Epidermal melanocyte (primary cell): Measurements from ENCODE around the gene MGA.
A peak's percentile ranks its signal among the peaks of the same experiment; 100 is the strongest.
"Not testable (repeated sequence)": the region's sequence is repeated elsewhere in the genome, so short reads cannot be mapped to it uniquely, and the experiment has no call there.

ENCODE experiments used
- DNase-seq: peaks from one replicate; pipeline ENCODE4 v3.0.0; 2011; ENCODE audit warnings: low spot score; ENCODE audit not compliant: insufficient read length

Gene MGA

GRCh38 chr15:41714291-41714690 lies 54.1 kb downstream of the MGA start:
- no peak for DNase-seq

GRCh38 chr15:41716864-41717263 lies 56.7 kb downstream of the MGA start:
- DNase-seq, result no peak

- no peak for DNase-seq
Observed at GRCh38 chr15:41727143-41727542, 66.9 kb downstream of the MGA start.

DNA sequence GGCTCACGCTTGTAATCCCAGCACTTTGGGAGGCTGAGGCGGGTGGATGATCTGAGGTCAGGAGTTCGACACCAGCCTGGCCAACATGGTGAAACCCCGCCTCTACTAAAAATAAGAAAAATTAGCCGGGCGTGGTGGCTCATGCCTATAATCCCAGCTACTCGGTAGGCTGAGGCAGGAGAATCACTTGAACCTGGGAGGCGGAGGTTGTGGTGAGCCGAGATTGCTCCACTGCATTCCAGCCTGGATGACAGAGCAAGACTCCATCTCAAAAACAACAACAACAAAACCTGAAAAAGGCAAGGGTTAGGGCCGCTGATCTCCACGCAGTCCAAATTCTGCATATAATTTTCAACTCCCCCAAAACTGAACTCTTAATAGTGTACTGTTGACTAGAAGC lies 67.9 kb downstream of the MGA start:
- not testable (repeated sequence) for DNase-seq

GRCh38 chr15:41730543-41730942 lies 70.3 kb downstream of the MGA start:
- DNase-seq, result no peak

GRCh38 chr15:41732483-41732882 lies 72.3 kb downstream of the MGA start:
- no peak for DNase-seq

DNA sequence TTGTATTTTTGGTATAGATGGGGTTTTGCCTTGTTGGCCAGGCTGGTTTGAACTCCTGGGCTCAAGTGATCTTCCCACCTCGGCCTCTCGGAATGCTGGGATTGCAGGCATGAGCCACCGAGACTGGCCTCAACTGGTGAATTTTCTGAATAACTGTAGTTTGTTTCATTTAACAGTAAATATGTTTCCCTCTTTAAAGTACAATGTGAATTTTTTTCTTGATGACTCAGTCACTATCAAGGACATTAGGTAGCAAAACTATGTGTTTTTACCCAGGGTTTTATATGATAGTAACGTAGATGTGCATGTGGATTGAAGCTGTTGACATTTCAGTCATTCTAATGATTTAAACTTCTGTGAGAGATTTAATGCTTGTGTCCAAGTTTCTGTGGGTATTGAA lies 73.9 kb downstream of the MGA start:
- no peak for DNase-seq

- DNase-seq, result no peak
Observed at GRCh38 chr15:41735046-41735445, 74.8 kb downstream of the MGA start.

GRCh38 chr15:41735492-41735891 lies 75.3 kb downstream of the MGA start:
- DNase-seq, result not testable (repeated sequence)

GRCh38 chr15:41746802-41747201 lies 86.6 kb downstream of the MGA start:
- no peak for DNase-seq

DNA sequence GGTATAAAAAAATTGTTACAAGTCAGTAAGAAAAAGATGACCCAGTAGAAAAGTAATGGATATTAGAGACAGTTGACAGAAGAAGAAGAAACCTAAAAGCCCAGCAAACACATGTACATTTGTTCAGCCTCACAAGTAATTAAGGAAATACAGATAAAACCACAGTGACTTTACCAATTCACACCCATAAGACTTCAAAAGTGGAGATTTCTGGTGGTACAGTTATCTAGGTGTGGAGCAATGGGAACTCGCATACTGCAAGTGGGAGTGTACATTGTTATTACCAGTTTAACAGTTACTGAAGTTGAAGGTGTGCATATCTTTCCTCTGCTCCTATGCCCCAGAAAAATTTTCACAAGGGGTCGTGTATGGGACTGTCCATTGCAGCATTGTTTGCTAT lies 96.0 kb downstream of the MGA start:
- no peak for DNase-seq

- DNase-seq, result peak; percentile 72
Observed at GRCh38 chr15:41772720-41773331, 112.6 kb downstream of the MGA start.

- no peak for DNase-seq
Observed at GRCh38 chr15:41773332-41773728, 113.1 kb downstream of the MGA start.

DNA sequence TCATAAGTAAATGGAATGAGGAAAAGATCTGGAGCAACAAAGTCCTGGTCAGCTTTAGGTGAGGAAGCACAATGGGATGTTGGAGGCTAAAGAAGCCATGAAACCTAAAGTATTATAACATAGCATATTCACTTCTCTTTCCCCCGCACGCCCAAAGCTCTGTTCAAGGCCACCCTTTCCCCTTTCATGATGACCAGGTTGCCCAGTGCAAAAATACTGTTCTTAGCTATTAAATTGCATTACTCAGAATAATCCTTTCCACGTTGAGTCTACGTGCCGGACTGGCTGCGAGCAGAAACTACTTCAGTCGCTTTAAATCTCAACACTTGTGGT lies 113.5 kb downstream of the MGA start:
- no peak for DNase-seq

DNA sequence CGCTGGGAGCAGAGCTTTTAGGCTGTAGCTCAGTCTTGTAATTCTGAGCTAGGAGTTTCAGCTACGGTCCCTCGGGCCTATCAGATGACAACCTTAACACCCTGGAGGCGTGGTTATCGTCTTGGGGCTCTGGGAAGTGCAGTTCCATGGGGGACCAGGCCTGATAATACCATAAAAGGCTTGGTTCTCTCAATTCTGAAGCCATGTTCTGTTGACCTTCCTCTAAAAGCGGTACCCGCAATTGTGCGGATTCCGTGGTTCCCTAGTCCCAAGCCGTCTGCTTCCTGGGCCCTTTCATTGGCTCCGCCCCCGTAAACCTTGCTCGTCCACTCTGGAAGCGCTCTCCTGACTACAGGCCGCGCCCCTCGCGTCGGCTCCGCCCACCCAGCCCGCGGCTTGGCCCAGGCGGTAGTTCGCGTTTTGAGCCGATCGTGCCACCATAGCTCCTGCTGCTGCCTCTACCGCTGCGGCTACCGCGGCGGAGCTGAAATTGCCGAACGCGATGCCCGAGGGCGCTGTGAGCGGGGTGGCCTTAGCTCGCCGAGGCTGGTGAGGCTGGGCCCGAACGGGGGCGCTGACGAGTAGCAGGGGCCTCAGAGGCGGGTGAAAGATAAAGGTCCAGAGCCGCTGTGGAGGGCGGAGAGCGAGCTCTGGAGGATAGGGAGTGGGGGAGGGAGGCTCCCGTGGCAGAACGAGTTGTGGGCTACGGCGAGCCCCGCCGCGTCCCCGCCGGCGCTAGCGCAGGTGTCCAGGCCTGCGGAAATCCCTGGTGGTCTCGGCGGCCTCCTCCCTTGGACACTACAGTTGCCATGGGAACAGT lies 114.1 kb downstream of the MGA start, which contains the start of gene MAPKBP1:
Gene MAPKBP1, plus strand, starts transcription at position 423 of the 820 bp plus-strand sequence. CDS start 792 bp downstream, outside the sequence.
- DNase-seq, result peak; percentile 89

GRCh38 chr15:41774882-41775417 lies 114.7 kb downstream of the MGA start:
- no peak for DNase-seq

DNA sequence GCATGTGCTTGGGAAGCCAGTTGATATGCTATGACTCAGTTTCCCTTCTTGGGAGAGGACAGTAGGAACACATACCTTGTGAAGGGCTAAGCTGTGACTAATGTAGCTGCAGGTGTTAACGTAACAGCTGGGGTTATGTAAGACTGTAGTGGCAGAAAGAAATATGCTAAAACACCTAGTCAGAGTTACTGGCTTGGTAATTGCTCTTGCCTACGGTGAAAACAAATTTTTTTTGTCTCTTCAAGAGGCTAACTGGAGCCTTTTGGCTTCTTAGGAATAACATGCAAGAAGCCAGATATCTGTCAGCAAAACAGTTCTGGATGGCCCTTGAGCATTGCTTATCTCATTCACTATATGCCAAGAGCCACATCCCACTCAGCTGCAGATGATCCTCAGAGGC lies 115.4 kb downstream of the MGA start:
- DNase-seq, result no peak

DNA sequence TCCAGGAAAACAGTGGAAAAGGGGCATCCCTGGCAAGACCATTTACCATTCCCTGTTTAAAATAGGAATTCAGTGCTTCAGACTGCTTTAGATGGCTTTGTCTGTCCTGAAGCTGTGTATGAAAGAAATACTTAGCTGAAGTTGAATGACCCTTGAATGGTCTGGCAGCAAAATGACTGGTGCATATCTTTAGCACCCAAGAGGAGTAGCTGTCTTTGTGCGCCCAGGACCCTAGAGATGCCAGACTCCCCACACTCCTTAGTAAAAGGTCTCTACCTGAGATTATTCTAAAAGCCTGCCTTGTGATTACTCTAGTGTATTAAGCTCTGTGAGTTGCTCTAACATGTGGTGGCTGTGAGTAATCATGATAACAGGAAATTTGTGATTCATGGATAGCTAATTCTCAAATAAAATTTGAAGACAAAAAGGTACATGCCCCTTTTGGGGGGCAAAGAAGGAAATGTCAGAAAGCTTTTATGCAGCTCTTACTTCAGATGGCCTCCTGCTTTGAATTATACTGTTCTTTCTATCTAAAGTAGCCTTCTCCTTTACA lies 117.3 kb downstream of the MGA start:
- no peak for DNase-seq

- no peak for DNase-seq
Observed at GRCh38 chr15:41778521-41778920, 118.3 kb downstream of the MGA start.

DNA sequence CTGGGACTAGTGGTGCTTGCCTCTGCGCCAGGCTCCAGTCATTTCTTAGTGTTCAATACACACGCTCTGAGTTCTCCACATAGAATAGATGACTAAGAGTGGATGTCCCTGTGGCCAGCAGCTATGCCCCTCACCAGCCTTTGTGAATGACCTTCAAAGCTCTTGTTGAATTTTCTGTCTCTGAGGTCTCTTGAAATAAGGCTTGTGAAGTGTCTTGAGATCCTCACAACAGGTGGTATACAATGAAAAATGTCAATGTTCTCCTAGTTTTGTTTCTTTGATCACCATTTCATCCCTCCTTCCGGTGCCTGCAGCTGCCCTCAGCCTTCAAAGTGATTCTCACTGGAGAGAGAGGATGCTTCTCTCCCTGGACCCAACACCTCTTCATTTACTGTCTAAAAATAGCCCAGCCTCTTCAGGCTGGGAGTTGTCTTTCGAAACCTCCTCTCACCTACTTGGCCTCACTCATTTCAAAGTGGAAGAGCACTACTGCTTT lies 119.5 kb downstream of the MGA start:
- no peak for DNase-seq

- DNase-seq, result no peak
Observed at GRCh38 chr15:41780266-41780665, 120.1 kb downstream of the MGA start.

DNA sequence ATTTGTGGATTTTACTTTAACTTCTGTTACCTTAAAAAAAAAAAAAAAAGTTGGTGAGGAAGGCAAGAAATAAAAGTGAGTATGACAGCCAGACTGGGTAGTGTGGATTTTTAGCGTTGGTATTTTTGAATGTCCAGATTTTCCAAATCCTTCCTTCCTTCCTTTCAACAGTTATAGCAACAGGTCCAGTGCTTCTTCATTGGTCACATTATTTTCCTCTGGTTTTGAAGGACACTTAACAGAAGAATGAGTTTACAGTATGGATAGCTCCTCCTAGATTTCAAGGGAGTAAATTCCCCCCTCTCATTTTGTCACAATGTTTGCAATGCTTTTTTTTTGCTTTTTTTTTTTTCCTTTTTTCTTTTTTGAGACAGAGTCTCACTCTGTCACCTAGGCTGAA lies 120.5 kb downstream of the MGA start:
- DNase-seq, result no peak
